Endothelial cell of hepatic sinusoid (primary cell): ENCODE measurements around the gene RNF220.
"Not testable (repeated sequence)": the region's sequence is repeated elsewhere in the genome, so short reads cannot be mapped to it uniquely, and the experiment has no call there.

Source experiments
- in situ Hi-C: cut with HindIII; loops from 2 replicates; pipeline ENCODE4 v1.10.0; 2017; ENCODE audit warnings: low sequenced_read_pairs

Gene RNF220

GRCh38 chr1:44648529-44649250 lies 243.6 kb downstream of the RNF220 start:
- in situ Hi-C loops, result no loop called here

DNA sequence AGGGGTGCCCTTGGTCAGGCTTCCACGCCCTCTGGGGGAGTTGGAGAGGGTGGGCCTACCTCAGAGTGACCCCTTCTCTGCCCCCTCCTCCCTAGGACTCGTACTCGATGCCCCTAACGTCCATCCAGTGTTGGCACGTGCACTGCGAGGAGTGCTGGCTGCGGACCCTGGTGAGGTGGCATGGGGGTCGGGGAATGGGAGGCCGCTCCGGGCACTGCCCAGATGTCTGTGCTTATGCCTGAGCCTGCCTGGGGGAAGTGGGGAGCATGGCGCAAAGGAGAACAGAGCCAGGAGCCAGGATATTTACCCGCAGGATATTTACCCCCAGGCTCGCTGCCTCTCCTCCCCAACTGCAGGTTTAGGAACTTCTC lies 244.7 kb downstream of the RNF220 start:
- in situ Hi-C loops, result no loop called here

DNA sequence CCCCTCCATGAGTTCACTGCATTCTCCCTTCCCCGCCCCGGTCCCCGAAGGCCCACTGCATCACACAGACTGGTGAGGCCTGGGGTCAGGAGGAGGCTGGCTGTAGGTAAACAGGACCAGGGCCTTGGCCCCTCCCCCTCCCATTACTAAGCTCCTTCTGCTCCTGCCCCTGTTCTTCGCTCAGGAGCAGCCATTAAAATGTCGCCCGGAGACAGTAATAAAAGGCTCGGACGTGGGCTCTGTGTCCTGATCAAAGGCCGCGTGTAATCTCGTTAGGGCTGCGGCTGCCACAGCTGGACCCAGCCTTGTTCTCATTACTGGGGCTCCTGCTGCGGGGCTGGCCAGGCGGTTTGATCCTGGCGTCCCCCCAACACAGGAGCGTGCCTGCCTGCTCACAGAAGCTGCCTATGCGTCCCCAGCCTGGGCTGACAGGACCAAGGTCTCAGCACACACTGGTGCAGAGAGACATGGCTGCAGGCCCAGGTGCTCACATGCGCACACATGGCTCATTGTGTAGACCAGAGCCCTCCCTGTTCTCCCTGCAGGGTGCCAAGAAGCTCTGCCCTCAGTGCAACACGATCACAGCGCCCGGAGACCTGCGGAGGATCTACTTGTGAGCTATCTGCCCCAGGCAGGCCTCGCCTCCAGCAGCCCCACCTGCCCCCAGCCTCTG lies 245.2 kb downstream of the RNF220 start:
- in situ Hi-C loops, result no loop called here

DNA sequence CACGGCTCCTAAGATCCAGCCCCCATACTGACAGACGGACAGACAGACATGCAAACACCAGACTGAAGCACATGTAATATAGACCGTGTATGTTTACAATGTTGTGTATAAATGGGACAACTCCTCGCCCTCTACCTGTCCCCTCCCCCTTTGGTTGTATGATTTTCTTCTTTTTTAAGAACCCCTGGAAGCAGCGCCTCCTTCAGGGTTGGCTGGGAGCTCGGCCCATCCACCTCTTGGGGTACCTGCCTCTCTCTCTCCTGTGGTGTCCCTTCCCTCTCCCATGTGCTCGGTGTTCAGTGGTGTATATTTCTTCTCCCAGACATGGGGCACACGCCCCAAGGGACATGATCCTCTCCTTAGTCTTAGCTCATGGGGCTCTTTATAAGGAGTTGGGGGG lies 246.0 kb downstream of the RNF220 start:
- in situ Hi-C loops, result no loop called here

DNA sequence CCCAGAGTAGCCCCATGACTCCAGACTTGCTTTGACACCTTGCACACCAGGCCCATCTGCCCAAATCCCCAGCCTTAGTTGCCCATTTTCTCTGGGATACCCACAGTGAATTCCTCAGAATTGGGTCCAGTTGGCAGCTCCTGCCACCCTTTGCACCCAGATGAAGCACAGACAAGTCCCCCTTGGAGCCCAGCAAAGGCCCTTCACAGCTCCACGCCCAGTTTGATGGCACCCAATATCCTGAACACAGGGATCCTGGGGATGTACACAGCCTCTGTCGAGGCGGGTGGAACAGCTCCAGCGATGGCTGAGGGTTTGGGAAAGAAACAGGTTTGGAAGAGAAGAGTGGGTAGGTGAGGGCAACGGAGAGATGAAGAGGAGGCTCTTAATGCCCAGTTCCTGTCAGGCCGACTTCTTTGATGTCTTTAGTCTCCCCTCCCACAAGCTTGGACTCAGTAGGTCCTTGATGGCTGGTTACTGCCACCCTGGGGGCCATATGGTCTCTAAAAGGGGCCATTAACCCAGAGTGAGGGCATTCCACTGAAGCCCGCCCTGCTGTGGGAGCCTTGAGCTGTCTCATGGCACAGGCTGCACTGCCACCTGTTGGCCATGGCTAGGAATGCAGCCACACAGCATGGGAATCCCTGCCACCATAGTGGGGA lies 247.5 kb downstream of the RNF220 start:
- in situ Hi-C loops, result no loop called here

- in situ Hi-C loops, result no loop called here
These were observed 248.3 kb downstream of the RNF220 start for GRCh38 chr1:44653107-44653964.

GRCh38 chr1:44654621-44655187 lies 249.6 kb downstream of the RNF220 start:
- in situ Hi-C loops, result no loop called here

DNA sequence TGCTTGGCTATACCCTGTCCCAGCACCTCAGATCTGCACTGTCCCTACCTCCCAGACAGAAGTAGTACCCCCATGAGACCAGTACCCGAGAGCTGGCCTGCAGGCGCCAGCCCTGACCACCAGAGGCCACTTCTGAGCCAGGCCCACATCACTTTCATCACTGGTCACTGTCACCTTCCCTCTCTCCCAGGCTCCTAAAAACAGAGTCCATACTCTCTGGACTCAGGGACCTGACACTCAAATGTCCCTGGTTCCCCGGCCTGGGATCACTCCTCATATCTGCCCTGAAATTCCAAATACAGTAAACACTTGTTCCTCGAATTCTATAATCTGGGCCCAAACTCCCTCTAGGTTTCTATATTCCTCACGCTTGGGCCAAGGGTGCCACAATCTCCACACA lies 250.6 kb downstream of the RNF220 start:
- in situ Hi-C loops, result no loop called here

DNA sequence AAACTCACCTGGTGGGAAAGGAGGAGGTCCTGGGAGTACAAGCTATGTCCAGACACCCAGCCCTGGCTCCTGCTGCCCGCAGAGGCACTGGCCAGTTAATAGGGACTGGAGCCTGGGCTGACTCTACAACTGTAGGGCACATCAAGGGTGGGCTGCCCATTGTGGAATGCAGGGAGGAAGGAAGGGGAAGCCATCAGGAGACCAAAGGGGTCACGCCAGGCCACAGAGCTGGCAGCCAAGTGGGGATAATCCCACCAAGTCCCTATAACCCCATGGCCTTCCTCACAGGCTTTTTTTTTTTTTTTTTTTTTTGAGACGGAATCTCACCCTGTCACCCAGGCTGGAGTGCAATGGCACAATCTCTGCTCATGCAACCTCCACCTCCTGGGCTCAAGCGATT lies 254.5 kb downstream of the RNF220 start:
- in situ Hi-C loops, result no loop called here

GRCh38 chr1:44660176-44660575 lies 255.1 kb downstream of the RNF220 start:
- in situ Hi-C loops, result no loop called here

- in situ Hi-C loops, result no loop called here
These were observed 257.0 kb downstream of the RNF220 start for GRCh38 chr1:44661781-44662682.

DNA sequence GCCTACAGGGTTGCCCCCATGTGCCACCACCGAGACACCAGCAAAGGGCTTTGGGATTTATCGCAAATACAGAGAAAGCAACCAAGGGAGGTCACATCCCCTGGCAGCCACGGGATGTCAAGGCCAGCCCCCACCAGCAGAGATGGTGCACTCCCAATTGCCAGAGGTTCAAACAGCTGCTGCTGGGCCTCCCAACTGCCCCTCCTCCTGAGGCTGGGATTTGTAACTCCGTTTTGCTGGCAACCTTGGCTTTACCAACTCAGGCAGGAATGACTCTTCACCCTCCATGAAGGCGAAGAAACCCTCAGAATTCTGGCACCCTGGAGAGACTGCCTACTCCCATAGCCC lies 257.6 kb downstream of the RNF220 start:
- in situ Hi-C loops, result no loop called here

GRCh38 chr1:44663417-44663816 lies 258.4 kb downstream of the RNF220 start:
- in situ Hi-C loops, result no loop called here

GRCh38 chr1:44664730-44665370 lies 259.8 kb downstream of the RNF220 start:
- in situ Hi-C loops, result no loop called here

GRCh38 chr1:44666719-44667118 lies 261.7 kb downstream of the RNF220 start:
- in situ Hi-C loops, result not testable (repeated sequence)

DNA sequence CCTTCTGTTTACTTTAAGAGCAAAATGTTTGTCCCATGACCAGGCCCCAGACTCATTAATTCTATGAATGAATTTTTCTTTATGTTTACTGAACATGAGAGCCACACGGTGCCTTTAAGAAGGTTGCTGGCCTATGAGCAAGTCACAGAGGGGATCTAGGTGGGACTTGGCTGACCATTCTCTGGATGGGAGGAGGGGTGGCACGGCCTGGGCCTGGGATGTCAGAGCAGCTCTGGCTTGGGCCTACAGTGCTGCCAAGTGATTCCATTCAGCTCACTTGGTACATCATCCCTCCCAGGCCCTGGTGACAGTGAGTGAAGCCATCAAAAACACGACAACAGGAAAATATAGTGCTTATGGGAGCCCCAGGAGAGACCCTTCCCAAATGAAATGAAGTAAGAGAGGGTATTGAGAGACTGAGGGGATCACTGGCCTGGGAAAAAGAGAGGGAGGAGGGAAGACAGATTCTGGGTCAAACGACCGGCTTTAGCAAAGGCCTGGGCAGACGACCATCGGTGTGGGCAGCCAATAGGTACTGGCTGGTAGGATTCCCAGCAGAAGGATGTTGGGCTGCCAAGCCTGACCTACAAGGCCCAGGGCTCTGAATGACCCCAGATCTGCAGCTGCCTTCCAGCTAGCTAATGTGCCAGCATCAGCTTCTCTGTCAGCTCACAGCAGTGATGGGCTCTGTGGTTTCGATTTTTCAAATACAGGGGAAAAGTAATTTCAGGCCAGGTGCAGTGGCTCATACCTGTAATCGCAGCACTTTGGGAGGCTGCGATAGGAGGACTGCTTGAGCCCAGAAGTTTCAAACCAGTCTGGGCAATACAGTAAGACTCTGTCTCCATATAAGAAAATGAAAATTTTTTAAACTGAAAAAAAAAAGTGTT lies 265.9 kb downstream of the RNF220 start:
- in situ Hi-C loops, result no loop called here

GRCh38 chr1:44672254-44672955 lies 267.4 kb downstream of the RNF220 start:
- in situ Hi-C loops, result no loop called here
